Bronchial epithelial cell (primary cell): Measurements from ENCODE around the gene PRKACA. TPM values are rescaled to one million over a fixed set of nuclear protein-coding genes. Genes with fewer than 3 reads are reported as not detected.

Experiments
- DNase-seq: peaks from one replicate; pipeline ENCODE4 v3.0.0-alpha.2; 2010; ENCODE audit warnings: low read depth
- FAIRE-seq: peaks from 2 replicates; lab custom pipeline; 2011; peaks lifted over from hg19 to GRCh38; lab: Jason Lieb, UNC
- H3K27me3 ChIP-seq: 2 replicates; pipeline ENCODE4 v1.5.1; 2011; ENCODE audit warnings: low read length; ENCODE audit not compliant: control insufficient read depth, insufficient read depth
- H3K36me3 ChIP-seq: 2 replicates; pipeline ENCODE4 v1.5.1; 2011; ENCODE audit warnings: low read length; ENCODE audit not compliant: control insufficient read depth, insufficient read depth
- H3K4me3 ChIP-seq: 2 replicates; pipeline ENCODE4 v1.5.1; 2011; ENCODE audit warnings: mild to moderate bottlenecking, low read depth, low read length, control low read depth
- total RNA-seq: library from RNA; depleted of rRNA; stranded (reverse); fragments of >200 nt; gene quantifications from 2 replicates; pipeline ENCODE4 v1.2.1, GENCODE V29; 2014
- TF ChIP-seq, protein P1 (sequence below): IDR thresholded peaks from 2 replicates; pipeline ENCODE4 v1.5.1; 2011; ENCODE audit warnings: mild to moderate bottlenecking, moderate library complexity, low read length, control low read depth, inconsistent platforms; ENCODE audit not compliant: insufficient read depth, severe bottlenecking

The PRKACA gene
- total RNA-seq, 1 donor from 2014 or later: 13.7 TPM

DNA sequence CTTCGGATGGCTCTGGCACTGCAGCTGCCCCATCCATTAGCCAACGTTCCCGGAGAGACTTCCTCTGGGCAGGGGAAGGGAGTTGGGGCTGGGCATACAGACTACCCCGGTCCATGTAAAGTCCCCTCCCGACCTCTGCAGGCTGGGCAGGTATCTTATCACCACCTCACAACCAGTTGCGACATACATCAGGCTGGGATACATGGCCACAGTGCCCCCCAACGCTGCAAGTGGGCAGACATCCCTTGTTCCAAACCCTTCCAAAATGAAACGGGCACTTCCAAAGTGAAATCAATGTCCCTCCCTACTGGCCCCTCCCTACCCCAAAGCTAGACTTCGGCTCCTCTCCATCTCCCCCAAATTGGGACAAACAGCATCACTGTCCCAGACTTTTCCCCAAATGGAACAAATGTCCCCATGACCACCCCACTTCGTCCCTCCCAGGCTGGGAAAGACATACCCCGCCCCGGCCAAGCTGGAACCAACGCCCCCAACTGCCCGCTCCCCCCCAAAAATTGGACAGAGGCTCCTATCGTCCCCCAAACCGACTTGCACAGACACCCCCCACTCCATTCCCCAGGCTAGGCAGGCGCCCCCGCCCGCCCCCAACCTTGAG lies 60.7 kb downstream of the PRKACA start:
- Histone ChIP-seq H3K36me3 (no peaks in the 10 kb centered on the region), H3K4me3 (no peak overlapping the region), H3K27me3 (peaks cover 7% of the 10 kb centered on the region)
- FAIRE-seq (no peak), DNase-seq (no peak)
- TF ChIP-seq, protein P1, sequence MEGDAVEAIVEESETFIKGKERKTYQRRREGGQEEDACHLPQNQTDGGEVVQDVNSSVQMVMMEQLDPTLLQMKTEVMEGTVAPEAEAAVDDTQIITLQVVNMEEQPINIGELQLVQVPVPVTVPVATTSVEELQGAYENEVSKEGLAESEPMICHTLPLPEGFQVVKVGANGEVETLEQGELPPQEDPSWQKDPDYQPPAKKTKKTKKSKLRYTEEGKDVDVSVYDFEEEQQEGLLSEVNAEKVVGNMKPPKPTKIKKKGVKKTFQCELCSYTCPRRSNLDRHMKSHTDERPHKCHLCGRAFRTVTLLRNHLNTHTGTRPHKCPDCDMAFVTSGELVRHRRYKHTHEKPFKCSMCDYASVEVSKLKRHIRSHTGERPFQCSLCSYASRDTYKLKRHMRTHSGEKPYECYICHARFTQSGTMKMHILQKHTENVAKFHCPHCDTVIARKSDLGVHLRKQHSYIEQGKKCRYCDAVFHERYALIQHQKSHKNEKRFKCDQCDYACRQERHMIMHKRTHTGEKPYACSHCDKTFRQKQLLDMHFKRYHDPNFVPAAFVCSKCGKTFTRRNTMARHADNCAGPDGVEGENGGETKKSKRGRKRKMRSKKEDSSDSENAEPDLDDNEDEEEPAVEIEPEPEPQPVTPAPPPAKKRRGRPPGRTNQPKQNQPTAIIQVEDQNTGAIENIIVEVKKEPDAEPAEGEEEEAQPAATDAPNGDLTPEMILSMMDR: no peak

GRCh38 chr19:14056069-14056666 lies 61.4 kb downstream of the PRKACA start:
- no peak for FAIRE-seq
- H3K36me3 ChIP-seq: no peaks in the 10 kb centered on the region
- no peak overlapping the region for H3K4me3 ChIP-seq
- H3K27me3 ChIP-seq: peaks cover 6% of the 10 kb centered on the region
- TF ChIP-seq, protein P1: no peak
- no peak for DNase-seq

- H3K27me3 ChIP-seq: peaks cover 4% of the 10 kb centered on the region
- TF ChIP-seq, protein P1: no peak
- no peak overlapping the region for H3K4me3 ChIP-seq
- FAIRE-seq (no peak), DNase-seq (no peak)
- no peaks in the 10 kb centered on the region for H3K36me3 ChIP-seq
Measured at GRCh38 chr19:14055396-14055795, 62.2 kb downstream of the PRKACA start.

DNA sequence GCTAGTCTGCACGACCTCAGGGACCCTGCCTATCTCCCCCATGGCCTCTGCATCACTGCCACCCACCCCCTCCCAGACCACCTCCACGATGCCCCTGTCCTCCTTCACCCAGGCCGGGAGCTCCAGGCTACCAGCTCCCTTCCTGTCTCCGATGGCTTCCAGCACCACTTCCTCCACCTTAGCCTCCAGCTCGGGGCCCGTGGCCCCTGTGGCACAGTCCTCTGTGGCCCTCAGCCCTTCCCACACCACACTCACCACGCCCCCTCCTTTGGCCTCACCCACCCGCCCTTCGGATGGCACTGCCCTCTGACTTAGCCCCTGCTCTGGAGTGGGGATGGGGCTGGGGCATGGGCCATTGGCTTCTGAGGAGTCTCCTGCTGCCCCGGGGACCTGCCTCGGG lies 62.8 kb downstream of the PRKACA start:
- DNase-seq (no peak), FAIRE-seq (no peak)
- TF ChIP-seq, protein P1: no peak
- Histone ChIP-seq H3K27me3 (peaks cover 4% of the 10 kb centered on the region), H3K4me3 (no peak overlapping the region), H3K36me3 (no peaks in the 10 kb centered on the region)

DNA sequence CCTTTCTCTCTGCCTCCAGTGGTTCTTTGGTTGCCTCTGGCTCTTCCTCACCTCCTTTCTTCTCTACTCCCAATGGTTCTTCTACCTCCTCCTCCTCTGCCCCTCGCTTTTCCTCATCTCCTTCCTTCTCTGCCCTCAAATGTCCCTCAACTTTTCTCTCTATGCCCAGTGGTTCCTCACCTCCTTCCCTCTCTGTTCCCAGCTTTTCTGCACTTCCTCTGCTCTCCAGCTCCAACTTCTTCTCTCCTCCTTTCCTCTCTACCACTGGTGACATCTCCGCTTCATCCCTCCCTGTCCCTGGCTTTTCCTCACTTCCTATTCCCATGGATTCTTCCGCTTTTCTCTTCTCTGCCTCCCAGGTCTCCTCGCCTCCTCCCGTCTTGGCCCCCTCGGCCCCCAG lies 63.5 kb downstream of the PRKACA start:
- peaks cover 3% of the 10 kb centered on the region for H3K27me3 ChIP-seq
- FAIRE-seq (no peak), DNase-seq (no peak)
- TF ChIP-seq, protein P1: no peak
- H3K36me3 ChIP-seq: no peaks in the 10 kb centered on the region
- no peak overlapping the region for H3K4me3 ChIP-seq
